Upper lobe of right lung (tissue), 1 donor: ENCODE data around the gene SPART. TPM values are rescaled to one million over a fixed set of nuclear protein-coding genes. Genes with fewer than 3 reads are reported as not detected.

Experiments
- ATAC-seq: fragments of 200-7000 bp; cut with Tn5 transposase; one replicate; pipeline ENCODE4 v1.9.1; 2020; ENCODE audit warnings: mild to moderate bottlenecking, moderate library complexity
- DNase-seq: peaks from one replicate; pipeline ENCODE4 v3.0.0-alpha.2; 2020
- H3K27ac ChIP-seq: fragments of 200-600 bp; one replicate; pipeline ENCODE4 v1.8.0; 2022
- H3K27me3 ChIP-seq: fragments of 200-600 bp; one replicate; pipeline ENCODE4 v1.8.0; 2022; ENCODE audit warnings: mild to moderate bottlenecking
- H3K36me3 ChIP-seq: fragments of 200-600 bp; one replicate; pipeline ENCODE4 v1.8.0; 2022
- H3K4me1 ChIP-seq: fragments of 200-600 bp; one replicate; pipeline ENCODE4 v1.8.0; 2022
- H3K4me3 ChIP-seq: fragments of 200-600 bp; one replicate; pipeline ENCODE4 v1.8.0; 2022; ENCODE audit warnings: mild to moderate bottlenecking
- H3K9me3 ChIP-seq: fragments of 200-600 bp; one replicate; pipeline ENCODE4 v1.8.0; 2022
- CTCF ChIP-seq: fragments of 200-600 bp; IDR thresholded peaks from one replicate; pipeline ENCODE4 v1.8.0; 2022; ENCODE audit warnings: antibody characterized with exemption
- intact Hi-C: fragments of 100-400 bp; cut with DNase I; formaldehyde crosslinking; loops from one replicate; pipeline ENCODE4 v1.11.0; 2022
- total RNA-seq: library from RNA; stranded (reverse); fragmentation: NEBNext Ultra II Directional; extraction: Animal tissue kit (Norgen Biotek cat#: 25700); gene quantifications from one replicate; pipeline ENCODE4 v1.2.1, GENCODE V29; 2021
- donor health status: DM: no; HTN: yes; CAD: no; lungs with severe emphysema.

The SPART gene
- total RNA-seq, 1 donor from 2014 or later = 86.8 TPM

GRCh38 chr13:36358175-36358718, 12.1 kb upstream of the SPART start:
- intact Hi-C loops = no loop called here
- no peaks in the 10 kb centered on the region for H3K27me3 ChIP-seq
- H3K4me1 ChIP-seq = no peaks in the 10 kb centered on the region
- H3K4me3 ChIP-seq = no peak overlapping the region
- H3K9me3 ChIP-seq = no peaks in the 10 kb centered on the region
- ATAC-seq (no peak), DNase-seq (no peak)
- no peak for TF ChIP-seq CTCF
- H3K27ac ChIP-seq = no peak overlapping the region
- no peaks in the 10 kb centered on the region for H3K36me3 ChIP-seq

- Histone ChIP-seq H3K27ac (no peak overlapping the region), H3K4me1 (no peaks in the 10 kb centered on the region)
- no peak for ATAC-seq
Measured at GRCh38 chr13:36357692-36358091, 11.5 kb upstream of the SPART start.

GRCh38 chr13:36357231-36357630, 11.0 kb upstream of the SPART start:
- Histone ChIP-seq H3K4me3 (no peak overlapping the region), H3K9me3 (no peaks in the 10 kb centered on the region), H3K27me3 (no peaks in the 10 kb centered on the region), H3K36me3 (no peaks in the 10 kb centered on the region), H3K4me1 (no peaks in the 10 kb centered on the region), H3K27ac (no peak overlapping the region)
- DNase-seq (no peak), ATAC-seq (no peak)
- intact Hi-C loops = no loop called here
- TF ChIP-seq CTCF = no peak

More at GRCh38 chr13:36357692-36358091, 11.5 kb upstream of the SPART start:
- Histone ChIP-seq H3K27me3 (no peaks in the 10 kb centered on the region), H3K4me3 (no peak overlapping the region), H3K9me3 (no peaks in the 10 kb centered on the region), H3K36me3 (no peaks in the 10 kb centered on the region)
- intact Hi-C loops = no loop called here
- no peak for TF ChIP-seq CTCF
- no peak for DNase-seq

- ATAC-seq (no peak), DNase-seq (no peak)
- H3K27ac ChIP-seq = no peak overlapping the region
- H3K9me3 ChIP-seq = no peaks in the 10 kb centered on the region
- H3K4me3 ChIP-seq = no peak overlapping the region
- intact Hi-C loops = no loop called here
- no peaks in the 10 kb centered on the region for H3K27me3 ChIP-seq
- H3K4me1 ChIP-seq = no peaks in the 10 kb centered on the region
- TF ChIP-seq CTCF = no peak
- no peaks in the 10 kb centered on the region for H3K36me3 ChIP-seq
Measured at GRCh38 chr13:36356058-36356457, 9.9 kb upstream of the SPART start.

- Histone ChIP-seq H3K4me3 (no peak overlapping the region), H3K36me3 (no peaks in the 10 kb centered on the region), H3K27ac (no peak overlapping the region), H3K27me3 (no peaks in the 10 kb centered on the region), H3K4me1 (no peaks in the 10 kb centered on the region), H3K9me3 (no peaks in the 10 kb centered on the region)
- ATAC-seq (no peak), DNase-seq (no peak)
- intact Hi-C loops = no loop called here
- TF ChIP-seq CTCF = no peak
Measured at GRCh38 chr13:36355632-36356031, 9.4 kb upstream of the SPART start.
